Karpas-422 (cell line): ENCODE data around the gene PHOSPHO1. TPM values are rescaled to one million over a fixed set of nuclear protein-coding genes. Genes with fewer than 3 reads are reported as not detected.

ENCODE experiments used
- DNase-seq: peaks from one replicate; pipeline ENCODE4 v3.0.0-alpha.2; 2015
- H2AFZ ChIP-seq: fragments of 200-600 bp; sonication (generic); 2 replicates; pipeline ENCODE4 v1.6.1; 2014; ENCODE audit warnings: antibody characterized with exemption, low read length, mixed read lengths
- H3K27ac ChIP-seq: fragments of 200-600 bp; sonication (generic); 2 replicates; pipeline ENCODE4 v1.5.1; 2014; ENCODE audit warnings: mild to moderate bottlenecking, low read length, moderate library complexity
- H3K27me3 ChIP-seq: fragments of 200-600 bp; sonication (generic); 2 replicates; pipeline ENCODE4 v1.6.1; 2014; ENCODE audit warnings: low read length, mixed read lengths
- H3K36me3 ChIP-seq: fragments of 200-600 bp; sonication (generic); 2 replicates; pipeline ENCODE4 v1.6.1; 2014; ENCODE audit warnings: low read length, mixed read lengths; ENCODE audit not compliant: insufficient read depth
- H3K4me1 ChIP-seq: fragments of 200-600 bp; sonication (generic); 2 replicates; pipeline ENCODE4 v1.6.1; 2014; ENCODE audit warnings: mild to moderate bottlenecking, low read length, mixed read lengths
- H3K4me2 ChIP-seq: fragments of 200-600 bp; sonication (generic); 2 replicates; pipeline ENCODE4 v1.6.1; 2014; ENCODE audit warnings: low read length, low read depth, mild to moderate bottlenecking; ENCODE audit not compliant: poor library complexity, severe bottlenecking
- H3K4me3 ChIP-seq: fragments of 200-600 bp; sonication (generic); 2 replicates; pipeline ENCODE4 v1.5.1; 2014; ENCODE audit warnings: mild to moderate bottlenecking, antibody characterized with exemption, low read length, mixed read lengths
- H3K79me2 ChIP-seq: fragments of 200-600 bp; sonication (generic); 2 replicates; pipeline ENCODE4 v1.6.1; 2014; ENCODE audit warnings: mild to moderate bottlenecking, low read length, mixed read lengths
- H3K9ac ChIP-seq: fragments of 200-600 bp; sonication (generic); 2 replicates; pipeline ENCODE4 v1.6.0; 2014; ENCODE audit warnings: low read length
- H3K9me2 ChIP-seq: fragments of 200-600 bp; sonication (generic), shearing (Covaris generic); replicated peaks from 2 replicates; pipeline ENCODE4 v1.6.0; 2014; ENCODE audit warnings: mild to moderate bottlenecking, low read length, moderate library complexity; ENCODE audit not compliant: insufficient read depth
- H3K9me3 ChIP-seq: fragments of 300-700, 200-600 bp; sonication (generic); 2 replicates; pipeline ENCODE4 v1.6.1; 2014; ENCODE audit warnings: low read length, mixed read lengths
- H4K20me1 ChIP-seq: fragments of 200-600 bp; sonication (generic); 2 replicates; pipeline ENCODE4 v1.6.1; 2014; ENCODE audit warnings: mild to moderate bottlenecking, antibody characterized with exemption, low read length, low read depth; ENCODE audit not compliant: insufficient read depth
- total RNA-seq: library from RNA; depleted of rRNA; stranded (reverse); fragments of >200 nt; shearing (Covaris generic); gene quantifications from 2 replicates; pipeline ENCODE4 v1.2.3, GENCODE V29; 2014; ENCODE audit warnings: low replicate concordance

The PHOSPHO1 gene
- total RNA-seq, 1 experiment from 2014 or later: not detected

DNA sequence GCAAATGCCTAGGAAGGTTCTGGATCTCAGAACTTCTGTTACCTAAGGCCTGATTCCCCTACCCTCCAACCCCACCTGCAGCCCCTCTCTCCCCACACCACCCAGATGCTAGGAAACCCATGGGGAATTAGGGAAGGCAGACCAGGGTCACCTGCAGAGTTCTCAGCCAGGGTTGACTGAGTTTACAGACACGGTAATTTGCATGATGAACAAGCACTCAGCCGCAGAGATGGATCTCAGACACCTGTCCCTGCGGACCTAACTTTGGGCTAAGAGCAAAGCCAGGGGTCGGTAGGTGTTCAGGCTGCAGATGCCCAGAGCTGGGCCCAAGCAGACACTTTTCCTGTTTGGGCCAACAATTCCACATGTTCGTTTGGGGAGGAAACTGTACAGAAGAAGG is 17.2 kb downstream of the PHOSPHO1 start:
- no peak overlapping the region for H2AFZ ChIP-seq
- H3K4me2 ChIP-seq: peak overlapping the region; percentile 95
- H3K4me1 ChIP-seq: peaks cover 91% of the 10 kb centered on the region
- peak; percentile 82 for DNase-seq
- H3K27ac ChIP-seq: peak overlapping the region; percentile 91
- H3K9ac ChIP-seq: peak overlapping the region; percentile 89
- H3K9me2 ChIP-seq: no peaks in the 10 kb centered on the region
- H4K20me1 ChIP-seq: no peaks in the 10 kb centered on the region
- no peaks in the 10 kb centered on the region for H3K9me3 ChIP-seq
- peaks cover 67% of the 10 kb centered on the region for H3K79me2 ChIP-seq
- H3K27me3 ChIP-seq: no peaks in the 10 kb centered on the region
- H3K4me3 ChIP-seq: peak overlapping the region; percentile 89
- peaks cover 19% of the 10 kb centered on the region; the same call in 1 of the 2 replicates for H3K36me3 ChIP-seq

DNA sequence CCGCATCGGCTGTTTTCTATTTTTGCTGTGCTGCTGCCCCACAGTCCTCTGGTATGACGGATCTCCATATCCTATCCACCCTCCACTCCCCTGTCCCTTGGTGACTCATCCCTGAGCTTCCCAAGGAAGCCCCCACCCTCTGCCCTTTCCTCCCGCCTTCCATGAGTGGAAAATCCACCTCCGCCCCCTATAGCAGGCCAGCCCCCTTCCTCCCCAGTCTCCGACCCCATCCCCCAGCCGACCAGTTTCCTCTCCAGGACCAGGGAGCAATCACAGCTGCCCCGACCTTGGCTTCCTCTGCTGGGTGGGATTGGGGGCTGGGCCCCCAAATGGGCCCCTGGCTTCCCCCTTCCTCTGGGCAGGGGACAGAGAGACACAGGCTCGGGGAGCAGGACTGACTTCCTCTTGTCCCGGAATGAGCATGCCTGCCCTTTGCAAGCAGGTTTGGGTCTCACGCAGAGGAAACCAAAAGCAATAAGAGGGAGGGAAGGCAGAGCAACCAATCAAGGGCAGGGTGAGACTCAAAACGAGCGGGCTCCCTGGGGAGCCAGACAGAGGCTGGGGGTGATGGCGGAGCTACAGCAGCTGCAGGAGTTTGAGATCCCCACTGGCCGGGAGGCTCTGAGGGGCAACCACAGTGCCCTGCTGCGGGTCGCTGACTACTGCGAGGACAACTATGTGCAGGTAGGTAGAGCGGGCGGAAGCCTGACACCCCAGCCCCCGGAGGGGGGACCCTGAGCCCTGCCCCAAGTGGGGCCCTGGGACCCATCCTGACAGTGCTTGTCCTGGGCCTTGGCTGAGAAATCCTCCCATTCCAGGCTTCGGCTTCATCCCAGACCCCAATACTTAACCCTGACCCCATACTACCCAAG is 20.2 kb downstream of the PHOSPHO1 start, which contains the start of the genes ABI3 and GNGT2:
Gene ABI3 (plus strand): TSS at position 550 of the 872 bp plus-strand sequence. CDS start 18 bp downstream, at position 568.
Gene GNGT2 (minus strand): TSS at position 417 of the 872 bp plus-strand sequence. CDS start 3,152 bp downstream, outside the sequence.
- Histone ChIP-seq H3K27ac (peak within 1 kb of the TSS; percentile 91), H3K27me3 (no peaks in the 10 kb centered on the region), H2AFZ (no peak within 1 kb of the TSS), H3K4me1 (peaks cover 60% of the 10 kb centered on the region), H3K36me3 (0 out of 2 replicates have a peak, but pooled peaks cover 3% of the 10 kb centered on the region), H3K9me2 (no peaks in the 10 kb centered on the region), H3K79me2 (peaks cover 58% of the 10 kb centered on the region), H4K20me1 (no peaks in the 10 kb centered on the region), H3K9me3 (no peaks in the 10 kb centered on the region), H3K4me2 (peak within 1 kb of the TSS; percentile 95), H3K4me3 (peak within 1 kb of the TSS; percentile 89), H3K9ac (peak within 1 kb of the TSS; percentile 89)
- DNase-seq: peak; percentile 97

DNA sequence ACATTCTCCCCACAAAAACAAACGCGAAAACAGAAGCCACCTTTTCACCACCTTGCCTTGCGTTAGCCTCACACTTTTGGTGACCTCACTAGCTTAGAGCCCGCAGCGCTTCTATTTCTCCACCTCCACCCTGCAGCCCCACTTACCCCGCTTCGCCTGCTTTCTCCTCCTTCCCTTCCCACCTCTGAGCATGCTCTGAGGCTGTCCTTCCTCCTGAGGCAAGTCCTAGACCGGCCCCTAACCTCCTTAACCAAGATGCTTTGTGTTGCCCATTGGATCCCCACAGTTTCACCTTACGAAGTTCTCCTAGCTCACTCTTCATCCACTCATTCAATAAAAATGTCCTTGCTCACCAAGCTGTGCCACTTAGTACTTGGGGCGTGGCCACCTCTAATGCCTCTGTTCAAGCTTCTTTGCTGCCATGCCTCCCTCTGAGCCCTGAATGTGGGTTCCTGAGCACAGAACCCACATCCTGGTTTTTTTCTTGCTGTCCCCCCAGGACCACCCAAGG is 21.5 kb downstream of the PHOSPHO1 start:
- H3K9me2 ChIP-seq: no peaks in the 10 kb centered on the region
- H3K4me3 ChIP-seq: peak overlapping the region; percentile 89
- H3K9me3 ChIP-seq: no peaks in the 10 kb centered on the region
- H3K4me2 ChIP-seq: peak overlapping the region; percentile 95
- peaks cover 45% of the 10 kb centered on the region for H3K79me2 ChIP-seq
- peak overlapping the region; percentile 91 for H3K27ac ChIP-seq
- H3K4me1 ChIP-seq: peaks cover 48% of the 10 kb centered on the region
- DNase-seq: no peak
- no peak overlapping the region for H2AFZ ChIP-seq
- H3K9ac ChIP-seq: peak overlapping the region; percentile 89
- 0 out of 2 replicates have a peak, but pooled peaks cover 2% of the 10 kb centered on the region for H3K36me3 ChIP-seq
- no peaks in the 10 kb centered on the region for H4K20me1 ChIP-seq
- no peaks in the 10 kb centered on the region for H3K27me3 ChIP-seq

DNA sequence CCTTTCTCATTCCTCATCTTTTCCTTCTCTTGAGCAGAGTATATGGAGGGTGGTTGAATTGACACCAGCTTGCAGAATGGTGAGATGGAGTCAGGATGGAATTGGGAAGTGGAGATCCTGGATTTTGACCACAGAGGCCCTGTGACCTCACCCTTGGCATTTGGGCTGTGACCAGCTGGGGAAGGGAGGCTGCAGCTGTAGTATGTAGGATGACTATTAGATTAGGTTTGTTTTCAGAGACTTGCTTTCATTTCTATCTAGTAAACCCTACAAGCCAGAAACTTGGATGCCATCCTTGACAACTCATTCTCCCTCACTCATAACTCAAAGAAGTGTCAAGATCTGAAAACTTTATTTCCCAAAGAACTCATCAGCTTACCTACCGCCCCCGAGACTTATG is 26.1 kb downstream of the PHOSPHO1 start:
- H3K9me3 ChIP-seq: no peaks in the 10 kb centered on the region
- DNase-seq: no peak
- H4K20me1 ChIP-seq: no peaks in the 10 kb centered on the region
- H3K9ac ChIP-seq: no peak overlapping the region
- no peaks in the 10 kb centered on the region for H3K27me3 ChIP-seq
- H3K4me3 ChIP-seq: no peak overlapping the region
- no peak overlapping the region for H2AFZ ChIP-seq
- H3K4me1 ChIP-seq: peaks cover 10% of the 10 kb centered on the region
- no peak overlapping the region for H3K27ac ChIP-seq
- peaks cover 4% of the 10 kb centered on the region for H3K79me2 ChIP-seq
- H3K36me3 ChIP-seq: no peaks in the 10 kb centered on the region
- H3K4me2 ChIP-seq: no peak overlapping the region
- no peaks in the 10 kb centered on the region for H3K9me2 ChIP-seq

DNA sequence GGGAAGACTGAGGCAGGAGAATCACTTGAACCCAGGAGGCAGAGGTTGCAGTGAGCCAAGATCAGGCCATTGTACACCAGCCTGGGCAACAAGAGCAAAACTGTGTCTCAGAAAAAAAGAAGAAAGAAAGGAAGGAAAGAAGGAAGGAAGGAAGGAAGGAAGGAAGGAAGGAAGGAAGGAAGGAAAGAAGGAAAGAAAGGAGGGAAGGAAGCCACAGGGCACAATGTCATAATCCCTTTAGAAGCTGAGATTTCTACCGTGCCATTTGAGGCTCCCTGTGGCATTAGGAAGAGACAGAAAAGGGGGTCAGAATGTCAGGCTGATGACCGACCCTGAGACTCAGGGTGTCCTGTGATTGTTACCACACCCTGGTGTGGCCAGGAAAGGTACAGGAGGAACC is 26.8 kb downstream of the PHOSPHO1 start:
- no peaks in the 10 kb centered on the region for H3K9me2 ChIP-seq
- H4K20me1 ChIP-seq: no peaks in the 10 kb centered on the region
- no peaks in the 10 kb centered on the region for H3K9me3 ChIP-seq
- no peak for DNase-seq
- H2AFZ ChIP-seq: no peak overlapping the region
- H3K27ac ChIP-seq: no peak overlapping the region
- no peaks in the 10 kb centered on the region for H3K79me2 ChIP-seq
- no peak overlapping the region for H3K9ac ChIP-seq
- H3K36me3 ChIP-seq: no peaks in the 10 kb centered on the region
- no peak overlapping the region for H3K4me3 ChIP-seq
- no peaks in the 10 kb centered on the region for H3K27me3 ChIP-seq
- no peak overlapping the region for H3K4me2 ChIP-seq
- H3K4me1 ChIP-seq: peaks cover 3% of the 10 kb centered on the region

DNA sequence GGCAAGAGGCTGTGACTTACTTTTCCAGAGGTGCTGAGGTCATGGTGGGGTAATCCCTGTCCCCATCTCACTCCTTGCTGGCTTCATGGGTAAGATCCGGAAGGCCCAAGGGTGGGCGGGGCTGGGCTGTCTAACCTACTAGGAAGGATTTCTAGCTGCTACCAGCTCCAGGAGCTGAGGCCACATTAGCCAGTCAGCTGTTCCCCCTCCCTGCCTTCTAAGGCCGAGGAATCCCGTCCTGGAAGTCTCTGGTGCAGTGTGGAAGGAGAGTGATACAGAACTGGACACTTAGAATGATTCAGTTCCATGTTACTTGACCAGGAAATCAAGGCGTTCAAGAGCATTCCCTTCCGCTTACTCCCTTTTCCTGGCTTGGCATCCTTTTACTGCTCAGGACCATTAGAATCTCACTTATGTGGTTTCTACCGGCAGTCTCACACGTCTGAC is 29.1 kb downstream of the PHOSPHO1 start:
- Histone ChIP-seq H3K79me2 (no peaks in the 10 kb centered on the region), H3K27me3 (no peaks in the 10 kb centered on the region), H3K36me3 (no peaks in the 10 kb centered on the region), H3K9me3 (no peaks in the 10 kb centered on the region), H3K4me1 (peaks cover 5% of the 10 kb centered on the region), H3K4me3 (no peak overlapping the region), H3K9ac (no peak overlapping the region), H2AFZ (no peak overlapping the region), H3K9me2 (no peaks in the 10 kb centered on the region), H3K4me2 (no peak overlapping the region), H3K27ac (no peak overlapping the region), H4K20me1 (no peaks in the 10 kb centered on the region)
- no peak for DNase-seq

DNA sequence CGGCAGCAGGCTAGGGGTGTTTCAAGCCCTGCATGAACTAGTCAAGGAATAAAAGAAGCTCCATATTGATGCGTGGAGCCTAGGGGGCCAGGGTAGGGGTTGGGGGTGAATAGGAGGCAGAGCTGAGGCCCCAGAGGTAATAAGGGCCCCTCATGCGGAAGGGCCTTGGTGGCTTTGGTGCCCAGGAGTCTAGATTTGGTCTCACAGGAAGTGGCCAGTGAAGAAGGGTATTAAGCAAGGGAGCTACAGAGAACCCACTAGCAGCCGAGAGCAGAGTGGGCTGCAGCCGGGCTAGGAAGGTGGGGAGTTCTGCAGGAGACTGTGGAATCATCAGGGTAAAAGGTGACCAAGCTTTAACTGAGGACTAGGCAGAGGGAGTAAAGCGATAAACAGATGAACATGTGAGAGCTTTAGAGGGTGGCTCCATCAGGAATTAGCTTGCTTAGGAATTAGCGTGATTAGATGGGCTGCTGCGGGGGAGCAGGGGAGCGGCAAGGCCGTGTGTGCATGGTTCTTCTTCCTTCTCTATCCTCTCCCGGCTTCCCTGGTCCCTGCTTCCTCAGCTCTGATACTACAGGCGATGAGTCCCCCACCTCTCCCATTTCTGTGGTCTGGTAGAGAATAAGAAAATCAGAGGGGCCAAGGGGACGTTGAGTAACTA is 30.0 kb downstream of the PHOSPHO1 start:
- Histone ChIP-seq H3K4me3 (no peak overlapping the region), H3K79me2 (no peaks in the 10 kb centered on the region), H2AFZ (no peak overlapping the region), H4K20me1 (no peaks in the 10 kb centered on the region), H3K9me3 (no peaks in the 10 kb centered on the region), H3K36me3 (no peaks in the 10 kb centered on the region), H3K9me2 (no peaks in the 10 kb centered on the region), H3K27me3 (no peaks in the 10 kb centered on the region), H3K27ac (no peak overlapping the region), H3K4me1 (peaks cover 14% of the 10 kb centered on the region), H3K9ac (no peak overlapping the region), H3K4me2 (no peak overlapping the region)
- no peak for DNase-seq

DNA sequence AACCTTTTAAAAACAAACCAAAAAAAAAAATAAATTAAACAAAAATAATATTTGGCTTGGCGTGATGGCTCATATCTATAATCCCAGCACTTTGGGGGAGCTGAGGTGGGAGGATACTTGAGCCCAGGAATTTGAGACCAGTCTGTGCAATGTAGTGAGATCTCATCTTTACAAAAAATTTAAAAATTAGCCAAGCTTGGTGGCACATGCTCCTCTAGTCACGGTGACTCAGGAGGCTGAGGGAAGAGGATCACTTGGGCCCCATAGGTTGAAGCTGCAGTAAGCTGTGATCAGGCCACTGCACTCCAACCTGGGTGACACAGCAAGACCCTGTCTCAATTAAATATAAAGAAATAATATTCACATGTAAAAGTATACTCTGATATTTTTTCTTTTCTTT is 32.4 kb downstream of the PHOSPHO1 start:
- H2AFZ ChIP-seq: no peak overlapping the region
- H3K4me1 ChIP-seq: peaks cover 32% of the 10 kb centered on the region
- no peaks in the 10 kb centered on the region for H3K9me2 ChIP-seq
- H3K9ac ChIP-seq: no peak overlapping the region
- no peaks in the 10 kb centered on the region for H4K20me1 ChIP-seq
- H3K4me3 ChIP-seq: no peak overlapping the region
- H3K36me3 ChIP-seq: no peaks in the 10 kb centered on the region
- no peak for DNase-seq
- H3K79me2 ChIP-seq: no peaks in the 10 kb centered on the region
- peak overlapping the region; percentile 26 for H3K27ac ChIP-seq
- H3K4me2 ChIP-seq: no peak overlapping the region
- no peaks in the 10 kb centered on the region for H3K27me3 ChIP-seq
- H3K9me3 ChIP-seq: no peaks in the 10 kb centered on the region
